H7 (cell line): ENCODE results near the gene RWDD2A. TPM values are rescaled to one million over a fixed set of nuclear protein-coding genes. Genes with fewer than 3 reads are reported as not detected.

ENCODE experiments used
- DNase-seq: peaks from one replicate; pipeline ENCODE4 v3.0.0; 2012
- H3K27me3 ChIP-seq: 2 replicates; pipeline ENCODE4 v1.6.0; 2011; ENCODE audit warnings: mild to moderate bottlenecking, low read length; ENCODE audit not compliant: control insufficient read depth, insufficient read depth
- H3K36me3 ChIP-seq: replicated peaks from 2 replicates; pipeline ENCODE4 v1.5.1; 2011; ENCODE audit warnings: low read length; ENCODE audit not compliant: control insufficient read depth, insufficient read depth
- H3K4me3 ChIP-seq: 2 replicates; pipeline ENCODE4 v1.5.1; 2011; ENCODE audit warnings: low read depth, mild to moderate bottlenecking, control low read depth, low read length, moderate library complexity; ENCODE audit not compliant: insufficient read depth
- total RNA-seq: library from RNA; depleted of rRNA; stranded (reverse); fragments of >200 nt; shearing (Covaris generic); gene quantifications from 2 replicates; pipeline ENCODE4 v1.2.3, GENCODE V29; 2014; rRNA removed

The RWDD2A gene
- 2.6 and 3.2 TPM in 2 replicates for total RNA-seq

DNA sequence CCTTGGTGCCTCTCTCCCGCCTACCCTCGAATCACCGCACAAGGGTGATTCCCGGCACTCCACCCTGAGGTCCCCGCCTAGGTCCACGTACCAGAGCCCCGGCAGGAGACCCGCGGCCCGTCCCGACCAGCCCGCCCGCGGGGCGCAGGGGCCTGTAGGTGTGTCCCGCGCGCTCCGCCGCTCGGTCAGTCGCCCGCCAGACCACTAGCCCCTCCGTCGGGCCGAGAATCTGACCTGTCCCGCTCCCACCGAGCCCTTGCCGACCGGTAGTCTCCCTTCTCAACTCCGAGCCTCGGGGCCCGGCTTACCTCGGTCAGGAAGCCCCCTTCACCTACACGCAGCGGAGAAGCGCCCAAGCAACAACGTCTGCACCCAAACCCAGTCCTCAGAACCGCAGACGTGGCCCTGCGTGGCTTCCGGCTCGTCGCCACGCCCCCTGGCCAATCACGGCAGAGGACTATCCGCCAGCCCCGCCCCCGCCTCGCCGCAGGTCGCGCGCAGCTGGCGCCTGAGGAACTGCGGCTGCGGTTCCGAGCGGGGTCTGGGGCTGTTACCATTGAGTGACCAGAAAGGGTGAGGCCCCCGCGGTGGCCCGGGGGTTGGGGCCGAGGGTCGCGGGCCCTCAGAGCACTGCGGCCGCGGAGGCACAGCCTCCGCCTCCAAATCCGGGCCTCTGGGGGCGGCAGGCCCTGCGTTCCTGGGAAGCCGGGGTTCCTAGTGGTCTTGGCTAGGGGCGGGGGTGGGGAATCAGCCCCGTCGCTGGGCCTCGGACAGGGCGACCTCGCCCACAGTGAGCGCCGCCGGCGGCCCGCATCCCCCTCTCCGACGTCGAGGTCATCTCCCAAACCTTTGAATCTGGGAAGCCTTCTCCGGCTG is at the start of gene RWDD2A, which contains the start of gene PGM3:
Gene RWDD2A (plus strand): TSS at position 487 of the 876 bp plus-strand sequence. CDS start 1,095 bp downstream, outside the sequence.
Gene PGM3 (minus strand): TSS at position 395 of the 876 bp plus-strand sequence. CDS start 2,253 bp downstream, outside the sequence.
- Histone ChIP-seq H3K36me3 (peaks cover 13% of the 10 kb centered on the region), H3K27me3 (no peaks in the 10 kb centered on the region), H3K4me3 (peak within 1 kb of the TSS; percentile 81)
- DNase-seq: peak; percentile 95

DNA sequence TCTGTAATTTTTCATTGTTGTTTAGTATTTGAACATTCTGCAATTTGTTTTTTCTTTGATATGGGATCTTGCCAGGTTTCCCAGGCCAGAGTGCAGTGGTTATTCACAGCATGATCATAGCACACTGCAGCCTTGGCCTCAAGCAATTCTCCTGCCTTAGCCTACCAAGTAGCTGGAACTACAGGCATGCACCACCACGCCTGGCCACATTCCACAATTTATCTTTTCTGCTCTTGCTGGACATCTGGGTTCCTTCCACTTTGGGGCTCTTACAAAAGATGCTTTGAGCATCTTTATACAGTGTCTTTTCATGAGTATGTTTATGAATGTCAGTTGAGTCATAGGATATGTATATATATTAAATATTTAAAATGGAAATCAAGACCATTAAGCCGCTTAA is 42.0 kb upstream of the RWDD2A start:
- H3K36me3 ChIP-seq: peaks cover 1% of the 10 kb centered on the region; the same call in 1 of the 2 replicates
- DNase-seq: no peak
- H3K27me3 ChIP-seq: no peaks in the 10 kb centered on the region
- no peak overlapping the region for H3K4me3 ChIP-seq

DNA sequence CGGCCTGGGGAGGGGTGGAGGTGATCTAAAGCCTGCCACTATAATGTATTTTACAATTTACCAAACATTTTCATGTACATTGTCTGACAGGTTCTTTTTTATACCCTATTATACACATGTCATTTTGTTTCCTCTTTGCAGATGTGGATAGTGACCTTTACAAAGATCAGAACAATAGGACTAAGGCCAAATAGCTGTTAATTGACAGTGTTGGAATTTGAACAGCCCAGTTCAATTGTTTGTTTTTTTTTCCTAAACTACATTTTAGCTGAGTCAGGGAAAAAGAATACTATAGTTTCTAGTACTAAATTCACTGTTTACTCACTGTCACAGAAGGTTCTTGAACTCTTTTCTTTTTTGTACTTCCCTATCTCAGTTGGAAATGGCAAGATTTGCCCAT is 40.2 kb upstream of the RWDD2A start:
- Histone ChIP-seq H3K27me3 (no peaks in the 10 kb centered on the region), H3K36me3 (peaks cover 3% of the 10 kb centered on the region; the same call in 1 of the 2 replicates), H3K4me3 (no peak overlapping the region)
- DNase-seq: no peak

DNA sequence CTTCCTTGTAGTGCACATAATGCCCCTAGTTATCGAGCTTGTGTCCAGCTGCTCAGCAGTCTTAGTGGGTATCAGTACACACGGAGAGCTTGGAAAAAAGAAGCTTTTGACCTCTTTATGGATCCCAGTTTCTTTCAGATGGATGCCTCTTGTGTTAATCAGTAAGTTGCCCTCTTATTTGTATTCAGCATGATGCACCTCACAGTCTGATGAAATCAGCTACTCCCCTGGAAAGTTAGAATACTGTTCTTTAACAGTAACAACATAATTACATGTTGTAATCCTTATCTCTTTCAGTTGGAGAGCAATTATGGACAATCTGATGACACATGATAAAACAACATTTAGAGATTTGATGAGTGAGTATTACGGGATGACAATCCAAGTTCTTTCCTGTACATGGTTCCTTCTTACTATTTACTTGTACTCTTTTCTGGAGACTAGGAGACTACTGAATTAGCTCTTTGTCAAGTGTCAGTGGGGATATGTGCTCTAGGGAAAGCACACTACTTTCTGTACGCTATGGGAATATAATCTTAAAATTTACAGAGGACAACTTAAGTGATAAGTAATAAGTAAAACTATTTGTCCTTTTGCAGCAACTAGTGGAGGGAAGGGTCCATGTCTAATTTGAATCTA is 39.2 kb upstream of the RWDD2A start:
- Histone ChIP-seq H3K36me3 (peaks cover 3% of the 10 kb centered on the region; the same call in 1 of the 2 replicates), H3K4me3 (no peak overlapping the region), H3K27me3 (no peaks in the 10 kb centered on the region)
- no peak for DNase-seq

DNA sequence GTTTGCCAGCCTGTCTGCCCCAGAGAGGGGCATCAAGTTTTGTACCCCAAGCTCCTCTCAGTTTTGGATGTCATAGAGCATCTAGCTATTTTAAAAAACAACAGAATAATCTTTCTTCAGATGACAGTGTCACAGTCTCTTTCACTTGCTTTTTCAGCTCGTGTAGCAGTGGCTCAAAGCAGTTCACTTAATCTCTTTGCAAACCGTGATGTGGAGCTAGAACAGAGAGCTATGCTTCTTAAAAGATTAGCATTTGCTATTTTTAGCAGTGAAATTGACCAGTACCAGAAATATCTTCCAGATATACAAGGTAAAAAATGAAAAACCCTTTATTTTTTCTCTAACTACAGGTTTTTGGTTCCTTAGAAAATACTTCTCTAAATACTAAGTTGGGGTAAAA is 37.4 kb upstream of the RWDD2A start:
- Histone ChIP-seq H3K36me3 (peaks cover 5% of the 10 kb centered on the region), H3K27me3 (no peaks in the 10 kb centered on the region), H3K4me3 (no peak overlapping the region)
- DNase-seq: no peak

DNA sequence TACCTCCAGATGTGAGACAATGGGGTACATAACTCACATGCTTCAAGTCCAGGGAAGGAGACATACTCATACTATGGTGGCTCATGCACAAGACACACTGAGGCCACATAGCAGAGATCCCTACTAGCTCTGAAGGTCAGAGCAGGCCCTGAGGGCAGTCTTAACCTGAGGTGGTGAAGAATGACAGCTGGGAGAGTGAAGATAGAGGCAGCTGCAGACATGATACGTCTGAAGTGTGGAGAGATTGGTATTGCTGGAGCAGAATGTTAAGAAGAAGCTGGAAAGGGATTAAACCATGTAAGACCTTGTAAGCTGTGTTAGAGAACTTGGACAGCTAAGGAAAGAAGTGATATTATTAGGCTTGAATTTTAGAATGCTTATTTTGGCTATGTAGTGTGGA is 33.0 kb upstream of the RWDD2A start:
- no peak for DNase-seq
- H3K4me3 ChIP-seq: no peak overlapping the region
- H3K36me3 ChIP-seq: peaks cover 3% of the 10 kb centered on the region; the same call in 1 of the 2 replicates
- no peaks in the 10 kb centered on the region for H3K27me3 ChIP-seq

DNA sequence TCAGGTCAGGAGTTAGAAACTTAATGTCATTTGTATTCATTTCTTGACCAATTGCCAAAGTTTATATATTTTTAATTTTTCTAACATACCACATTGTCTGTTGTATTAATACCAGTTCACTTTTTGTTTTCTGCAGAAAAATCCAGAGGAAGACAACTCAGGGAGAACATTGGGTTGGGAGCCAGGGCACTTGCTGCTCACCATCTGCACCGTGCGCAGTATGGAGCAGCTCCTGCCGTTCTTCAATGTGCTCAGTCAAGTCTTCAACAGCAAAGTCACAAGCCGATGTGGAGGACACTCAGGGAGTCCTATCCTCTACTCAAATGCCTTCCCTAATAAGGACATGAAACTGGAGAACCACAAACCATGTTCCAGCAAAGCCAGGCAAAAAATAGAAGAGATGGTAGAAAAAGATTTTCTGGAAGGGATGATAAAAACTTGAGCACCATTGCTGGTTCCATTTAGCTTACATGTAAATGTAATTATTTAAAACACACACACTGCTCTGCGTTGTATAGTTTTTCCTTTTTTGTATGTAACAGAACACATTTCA is 25.4 kb upstream of the RWDD2A start:
- H3K36me3 ChIP-seq: peaks cover 24% of the 10 kb centered on the region
- H3K27me3 ChIP-seq: no peaks in the 10 kb centered on the region
- no peak overlapping the region for H3K4me3 ChIP-seq
- DNase-seq: no peak

DNA sequence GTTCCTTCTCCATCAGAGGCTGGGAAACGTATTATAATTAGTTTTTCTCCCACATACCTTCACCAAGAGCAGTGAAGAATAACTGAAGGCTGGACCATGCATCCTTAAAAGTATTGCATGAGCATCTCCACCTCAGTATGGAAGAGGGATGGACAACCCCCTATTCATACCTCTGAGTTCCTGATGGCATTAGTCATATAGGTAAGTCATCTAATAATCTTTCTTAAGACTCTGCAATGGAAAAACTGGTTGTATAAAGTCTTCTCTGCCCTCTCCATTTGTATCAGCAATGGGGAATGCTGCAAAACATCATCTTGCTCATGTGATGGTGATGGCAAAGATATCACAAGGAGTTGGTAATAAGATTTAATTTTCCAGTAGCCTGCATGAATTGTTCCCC is 24.6 kb upstream of the RWDD2A start:
- DNase-seq: no peak
- Histone ChIP-seq H3K36me3 (peaks cover 27% of the 10 kb centered on the region), H3K4me3 (no peak overlapping the region), H3K27me3 (no peaks in the 10 kb centered on the region)

DNA sequence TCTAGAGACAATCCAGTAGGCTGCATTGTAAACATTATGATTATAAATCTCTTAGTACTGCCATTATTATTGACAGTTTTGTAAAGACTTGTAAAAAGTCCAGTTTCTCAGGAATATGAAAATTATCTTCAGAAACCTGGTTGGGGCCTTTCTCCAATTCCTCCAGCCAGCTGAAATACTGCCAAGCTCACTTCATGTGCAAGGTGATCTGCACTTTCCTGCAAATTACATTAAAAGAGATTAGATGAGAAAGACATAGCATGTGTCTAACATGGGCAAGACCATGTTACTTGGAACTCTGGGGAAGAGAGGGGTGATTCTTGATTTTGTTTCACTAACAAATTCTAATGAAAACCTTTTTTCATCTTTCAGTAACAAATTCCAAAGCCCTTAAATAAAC is 24.1 kb upstream of the RWDD2A start:
- Histone ChIP-seq H3K36me3 (peaks cover 28% of the 10 kb centered on the region), H3K4me3 (no peak overlapping the region), H3K27me3 (no peaks in the 10 kb centered on the region)
- DNase-seq: no peak

DNA sequence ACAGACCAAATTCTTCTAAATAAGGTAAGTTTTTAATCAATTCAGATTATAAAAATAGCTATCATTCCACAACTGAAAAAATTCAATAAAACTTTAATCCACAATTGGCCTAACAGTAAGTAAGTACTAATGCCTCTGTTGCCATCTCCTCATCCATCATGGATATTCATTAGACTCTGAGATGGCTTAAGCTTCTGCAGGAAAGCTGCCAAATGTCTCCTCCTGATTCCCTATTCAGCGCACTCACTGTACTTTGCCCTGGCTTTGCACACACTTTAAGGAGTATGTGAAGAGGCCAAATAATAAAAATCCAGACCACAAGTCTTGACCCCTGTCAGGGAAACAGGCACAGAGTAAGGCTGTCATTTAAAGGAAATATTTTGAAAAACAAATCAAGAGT is 23.6 kb upstream of the RWDD2A start:
- Histone ChIP-seq H3K27me3 (no peaks in the 10 kb centered on the region), H3K36me3 (peaks cover 31% of the 10 kb centered on the region), H3K4me3 (no peak overlapping the region)
- no peak for DNase-seq

DNA sequence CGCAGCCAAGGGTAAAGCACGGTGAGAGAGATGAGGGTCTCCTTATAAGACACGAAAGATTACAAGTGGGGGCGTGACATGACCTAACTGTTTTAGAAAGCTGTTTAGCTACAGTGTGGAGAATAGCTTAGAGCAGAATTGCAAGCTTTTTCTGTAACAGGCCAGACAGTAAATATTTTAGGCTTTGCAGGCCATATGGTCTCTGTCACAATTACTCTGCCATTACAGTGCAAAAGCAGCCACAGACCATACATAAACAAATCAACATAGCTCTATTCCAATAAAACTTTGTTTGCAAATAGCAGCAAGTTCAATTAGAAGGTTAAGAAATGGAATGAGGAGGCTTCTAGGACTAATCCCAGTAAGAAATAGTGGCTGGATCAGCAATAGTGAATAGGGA is 16.9 kb upstream of the RWDD2A start:
- H3K27me3 ChIP-seq: no peaks in the 10 kb centered on the region
- no peak overlapping the region for H3K4me3 ChIP-seq
- DNase-seq: no peak
- peaks cover 27% of the 10 kb centered on the region for H3K36me3 ChIP-seq

DNA sequence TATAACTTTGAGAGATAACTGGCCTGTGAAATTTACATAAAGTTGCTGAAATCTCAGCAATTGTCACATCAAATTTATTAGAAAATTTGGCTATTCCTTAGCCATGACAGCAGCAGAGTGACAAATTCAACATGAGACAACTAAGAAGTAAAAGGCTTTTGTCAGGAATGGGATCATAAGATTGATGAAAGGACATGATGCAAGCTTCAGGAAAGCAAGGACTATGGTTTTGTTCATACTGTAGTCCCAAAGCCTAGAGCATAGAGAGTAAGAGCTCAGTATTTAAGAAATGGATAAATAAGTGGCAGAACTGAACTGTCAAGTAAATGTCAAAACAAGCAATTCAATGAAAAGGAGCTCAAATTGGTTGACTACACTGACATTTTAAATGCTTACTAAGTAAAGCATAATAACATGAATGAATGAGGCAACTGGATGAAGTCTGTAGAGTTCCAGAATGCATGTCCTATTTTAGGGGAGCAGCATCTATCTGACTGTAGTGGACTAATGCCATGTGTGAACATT is 12.7 kb upstream of the RWDD2A start:
- no peak overlapping the region for H3K4me3 ChIP-seq
- no peak for DNase-seq
- no peaks in the 10 kb centered on the region for H3K27me3 ChIP-seq
- peaks cover 17% of the 10 kb centered on the region for H3K36me3 ChIP-seq

DNA sequence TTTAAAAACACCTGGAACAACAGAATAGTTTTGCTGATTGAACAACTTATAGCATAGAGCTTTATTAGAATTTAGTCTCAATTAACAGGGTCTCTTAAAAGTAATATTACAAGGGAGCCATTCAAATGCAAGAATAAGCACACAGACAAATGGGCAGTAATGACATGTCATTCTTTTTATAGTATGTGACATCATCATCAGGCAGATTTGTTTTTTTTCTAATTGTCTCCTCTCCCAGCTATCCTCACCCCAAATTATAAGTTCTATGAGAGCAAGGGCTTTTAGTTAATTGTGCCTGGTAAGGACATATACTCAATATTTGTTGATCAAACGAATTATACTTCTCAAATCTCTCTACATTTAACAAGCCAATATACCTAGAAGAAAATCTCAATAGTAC is 11.0 kb upstream of the RWDD2A start:
- DNase-seq: no peak
- peaks cover 15% of the 10 kb centered on the region for H3K36me3 ChIP-seq
- H3K27me3 ChIP-seq: no peaks in the 10 kb centered on the region
- no peak overlapping the region for H3K4me3 ChIP-seq

DNA sequence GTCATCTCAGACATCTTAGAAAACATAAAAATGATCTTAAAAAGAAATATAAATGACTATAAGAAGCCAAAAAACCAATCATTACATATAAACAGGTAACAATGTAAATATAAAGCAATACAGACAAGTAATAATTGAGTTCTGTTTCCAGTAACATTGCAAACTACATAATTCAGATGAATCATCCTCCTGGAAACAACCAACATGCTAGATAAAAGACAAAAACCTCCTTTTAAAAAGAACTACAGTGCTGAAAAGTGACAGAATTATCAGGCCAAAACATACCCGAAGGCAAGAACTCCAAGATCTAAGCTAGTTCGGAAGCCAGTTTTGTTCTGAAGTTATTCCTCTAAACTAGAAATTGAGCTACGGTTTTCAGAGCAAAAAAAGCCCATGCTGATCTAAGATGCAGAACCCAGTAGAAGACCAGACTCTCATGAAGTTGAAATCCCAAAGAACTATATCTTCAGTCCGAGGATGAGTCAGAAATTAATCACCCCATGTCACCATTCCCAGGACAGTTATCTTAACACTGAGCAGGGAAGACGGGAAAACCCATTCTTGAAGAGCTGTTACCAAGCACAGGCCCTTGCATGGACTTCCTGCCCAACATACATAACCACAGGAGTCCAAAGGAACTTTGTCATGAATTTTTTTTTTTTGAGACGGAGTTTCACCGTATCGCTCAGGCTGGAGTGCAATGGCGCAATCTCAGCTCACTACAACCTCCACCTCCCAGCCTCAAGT is 9.9 kb upstream of the RWDD2A start:
- no peak for DNase-seq
- no peak overlapping the region for H3K4me3 ChIP-seq
- peaks cover 15% of the 10 kb centered on the region for H3K36me3 ChIP-seq
- H3K27me3 ChIP-seq: no peaks in the 10 kb centered on the region
